ENCODE measurements around the gene ABCE1.

DNA sequence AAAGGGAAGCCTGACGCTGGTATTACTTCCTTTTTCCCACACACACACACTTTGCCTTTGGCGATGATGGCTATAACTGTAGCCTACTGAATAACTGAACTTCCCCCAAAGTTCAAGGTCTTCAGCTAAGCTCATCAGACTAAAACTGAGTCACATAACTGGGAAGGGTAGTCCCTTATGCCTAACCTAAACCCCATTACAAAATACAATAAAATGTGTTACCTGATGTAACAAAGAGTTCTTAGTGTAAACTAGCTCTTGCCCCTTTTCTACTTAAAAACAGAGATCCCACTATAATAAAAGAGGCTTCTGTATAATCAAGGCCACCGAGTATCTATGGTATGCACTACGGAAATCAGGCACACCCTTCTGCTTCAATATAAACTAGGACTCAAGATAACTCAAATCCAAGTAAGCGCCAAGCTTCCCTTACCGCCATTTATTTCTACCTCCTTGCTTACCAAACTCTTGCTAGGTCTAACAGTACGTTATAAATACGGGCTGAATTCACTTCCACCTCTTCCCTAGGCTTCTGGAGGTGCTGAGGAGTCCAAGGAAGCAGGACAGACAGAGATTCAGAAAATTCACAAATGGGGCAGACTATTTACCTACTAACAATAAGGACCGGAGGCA is 79.9 kb downstream of the ABCE1 start:
- TF ChIP-seq, protein P1, sequence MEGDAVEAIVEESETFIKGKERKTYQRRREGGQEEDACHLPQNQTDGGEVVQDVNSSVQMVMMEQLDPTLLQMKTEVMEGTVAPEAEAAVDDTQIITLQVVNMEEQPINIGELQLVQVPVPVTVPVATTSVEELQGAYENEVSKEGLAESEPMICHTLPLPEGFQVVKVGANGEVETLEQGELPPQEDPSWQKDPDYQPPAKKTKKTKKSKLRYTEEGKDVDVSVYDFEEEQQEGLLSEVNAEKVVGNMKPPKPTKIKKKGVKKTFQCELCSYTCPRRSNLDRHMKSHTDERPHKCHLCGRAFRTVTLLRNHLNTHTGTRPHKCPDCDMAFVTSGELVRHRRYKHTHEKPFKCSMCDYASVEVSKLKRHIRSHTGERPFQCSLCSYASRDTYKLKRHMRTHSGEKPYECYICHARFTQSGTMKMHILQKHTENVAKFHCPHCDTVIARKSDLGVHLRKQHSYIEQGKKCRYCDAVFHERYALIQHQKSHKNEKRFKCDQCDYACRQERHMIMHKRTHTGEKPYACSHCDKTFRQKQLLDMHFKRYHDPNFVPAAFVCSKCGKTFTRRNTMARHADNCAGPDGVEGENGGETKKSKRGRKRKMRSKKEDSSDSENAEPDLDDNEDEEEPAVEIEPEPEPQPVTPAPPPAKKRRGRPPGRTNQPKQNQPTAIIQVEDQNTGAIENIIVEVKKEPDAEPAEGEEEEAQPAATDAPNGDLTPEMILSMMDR (IDR thresholded peaks at IDR 0.05) = no peak
- TF ChIP-seq POLR2A (IDR thresholded peaks at IDR 0.05) = no peak

All from testis (tissue), 2 donors.